Trophoblast cell (in vitro differentiated cells and primary cell): Measurements from ENCODE around the gene SPTB.

Experiments
- DNase-seq, 2 donors: peaks; one replicate each; pipeline ENCODE4 v3.0.0-alpha.2; 2016
- H2AFZ ChIP-seq: 2 replicates; pipeline ENCODE4 v1.6.1; 2013; ENCODE audit warnings: low read length, moderate library complexity, mild to moderate bottlenecking; ENCODE audit not compliant: insufficient read depth, poor library complexity
- H2AK5ac ChIP-seq: 2 replicates; pipeline ENCODE4 v1.6.1; 2013; ENCODE audit warnings: mild to moderate bottlenecking, low read length
- H2BK120ac ChIP-seq: 2 replicates; pipeline ENCODE4 v1.6.1; 2013; ENCODE audit warnings: low read length, mild to moderate bottlenecking, moderate library complexity; ENCODE audit not compliant: insufficient read depth, poor library complexity
- H2BK12ac ChIP-seq: 2 replicates; pipeline ENCODE4 v1.6.1; 2013; ENCODE audit warnings: mild to moderate bottlenecking, low read length, moderate library complexity
- H2BK5ac ChIP-seq: 2 replicates; pipeline ENCODE4 v1.6.1; 2013; ENCODE audit warnings: low read length, low read depth, moderate library complexity, mild to moderate bottlenecking; ENCODE audit not compliant: poor library complexity
- H3K14ac ChIP-seq: 2 replicates; pipeline ENCODE4 v1.6.1; 2013; ENCODE audit warnings: mild to moderate bottlenecking, low read length
- H3K18ac ChIP-seq: 2 replicates; pipeline ENCODE4 v1.6.1; 2013; ENCODE audit warnings: mild to moderate bottlenecking, low read length
- H3K23ac ChIP-seq: 2 replicates; pipeline ENCODE4 v1.6.1; 2013; ENCODE audit warnings: low read length
- H3K27ac ChIP-seq: 2 replicates; pipeline ENCODE4 v1.5.1; 2013; ENCODE audit warnings: low read depth, mild to moderate bottlenecking, inconsistent platforms, low read length, moderate library complexity
- H3K27me3 ChIP-seq: 2 replicates; pipeline ENCODE4 v1.6.1; 2013; ENCODE audit warnings: inconsistent platforms, mild to moderate bottlenecking, low read length, moderate library complexity; ENCODE audit not compliant: insufficient read depth
- H3K36me3 ChIP-seq, 2 experiments: 1 replicate in 1 of 2; 2 replicates in 1 of 2; pipeline ENCODE4 v1.6.1; 2013; ENCODE audit warnings: low read length in 2 of 2, mild to moderate bottlenecking in 2 of 2, moderate library complexity in 1 of 2; ENCODE audit not compliant: insufficient read depth in 2 of 2, control insufficient read depth in 1 of 2
- H3K4ac ChIP-seq: 2 replicates; pipeline ENCODE4 v1.6.1; 2013; ENCODE audit warnings: low read depth, mild to moderate bottlenecking, low read length, moderate library complexity
- H3K4me1 ChIP-seq, 2 experiments: 1 replicate in 1 of 2; 2 replicates in 1 of 2; pipeline ENCODE4 v1.6.1; 2013; ENCODE audit warnings: low read length in 2 of 2, mild to moderate bottlenecking in 2 of 2, moderate library complexity in 1 of 2; ENCODE audit not compliant: insufficient read depth in 2 of 2, control insufficient read depth in 1 of 2
- H3K4me2 ChIP-seq: 2 replicates; pipeline ENCODE4 v1.6.1; 2013; ENCODE audit warnings: inconsistent platforms, mild to moderate bottlenecking, low read length, moderate library complexity
- H3K4me3 ChIP-seq: 2 replicates; pipeline ENCODE4 v1.5.1; 2013; ENCODE audit warnings: mild to moderate bottlenecking, low read depth, low read length, inconsistent platforms
- H3K79me1 ChIP-seq: one replicate; pipeline ENCODE4 v1.6.1; 2013; ENCODE audit warnings: low read length
- H3K79me2 ChIP-seq: 2 replicates; pipeline ENCODE4 v1.6.1; 2013; ENCODE audit warnings: low read length, mild to moderate bottlenecking; ENCODE audit not compliant: control insufficient read depth, insufficient read depth, poor library complexity
- H3K9ac ChIP-seq: 2 replicates; pipeline ENCODE4 v1.6.1; 2013; ENCODE audit warnings: mild to moderate bottlenecking, low read length
- H3K9me3 ChIP-seq: 2 replicates; pipeline ENCODE4 v1.6.1; 2013; ENCODE audit warnings: low read depth, mild to moderate bottlenecking, control low read depth, inconsistent platforms, low read length; ENCODE audit not compliant: insufficient read depth
- H4K12ac ChIP-seq: 2 replicates; pipeline ENCODE4 v1.6.1; 2013; ENCODE audit warnings: low read depth, mild to moderate bottlenecking, low read length, moderate library complexity
- H4K8ac ChIP-seq: 2 replicates; pipeline ENCODE4 v1.6.1; 2013; ENCODE audit warnings: low read depth, mild to moderate bottlenecking, low read length, moderate library complexity
- H4K91ac ChIP-seq: one replicate; pipeline ENCODE4 v1.6.1; 2013; ENCODE audit warnings: low read depth, mild to moderate bottlenecking, low read length, moderate library complexity
- WGBS: extraction: QIAGEN DNeasy Blood & Tissue Kit; methylation state at CpG from one replicate; pipeline ENCODE4 v1.1.7; 2013; ENCODE audit warnings: missing lambda C conversion rate; ENCODE audit not compliant: insufficient read length, insufficient coverage; ENCODE audit errors: extremely low coverage; 5-methylcytosine and 5-hydroxymethylcytosine counted together

SPTB gene

DNA sequence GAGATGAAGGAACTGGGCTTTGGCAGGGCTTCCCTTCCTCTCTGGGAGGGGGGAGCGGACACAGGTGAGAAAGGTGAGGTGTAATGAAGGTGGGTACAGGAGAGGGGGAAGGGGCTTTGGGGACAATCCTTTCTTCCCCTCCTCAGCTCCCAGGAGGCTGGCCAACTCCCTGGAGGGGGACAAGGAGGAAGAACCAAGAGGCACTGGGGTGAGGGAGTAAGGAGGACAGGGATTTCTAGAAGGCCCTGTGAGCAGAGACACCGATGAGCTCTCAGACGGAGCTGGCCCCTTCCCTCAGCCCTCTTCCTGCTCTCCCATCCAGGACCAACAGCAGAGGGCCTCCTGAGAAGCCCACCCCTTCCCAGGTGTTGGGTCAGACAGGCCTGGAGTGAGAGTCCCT is 122.1 kb downstream of the SPTB start:
- H3K36me3 ChIP-seq: no peaks in the 10 kb centered on the region
- H2BK5ac ChIP-seq: peak overlapping the region; percentile 90
- H3K9me3 ChIP-seq: peaks cover 3% of the 10 kb centered on the region
- peak overlapping the region; percentile 5 for H2AFZ ChIP-seq
- H3K27ac ChIP-seq: peak overlapping the region; percentile 92
- H3K18ac ChIP-seq: peak overlapping the region; percentile 91
- H2BK120ac ChIP-seq: peak overlapping the region; percentile 93
- no peak overlapping the region for H3K9ac ChIP-seq
- H3K79me2 ChIP-seq: peaks cover 7% of the 10 kb centered on the region
- H3K4me3 ChIP-seq: no peak overlapping the region
- H3K23ac ChIP-seq: no peak overlapping the region
- no peak overlapping the region for H3K4me2 ChIP-seq
- H3K27me3 ChIP-seq: no peaks in the 10 kb centered on the region
- peak overlapping the region; percentile 43 for H3K4ac ChIP-seq
- H4K8ac ChIP-seq: peak overlapping the region; percentile 64
- no peak for DNase-seq
- H3K79me1 ChIP-seq: peaks cover 37% of the 10 kb centered on the region
- H3K4me1 ChIP-seq: peaks cover 39 to 49% of the 10 kb centered on the region in 2 experiments
- peak overlapping the region; percentile 90 for H3K14ac ChIP-seq
- peak overlapping the region; percentile 72 for H2BK12ac ChIP-seq
- peak overlapping the region; percentile 36 for H2AK5ac ChIP-seq
- WGBS: no CpG with 5 or more reads among the region's 3 CpGs
- H4K12ac ChIP-seq: peak overlapping the region; percentile 14
- H4K91ac ChIP-seq: peak overlapping the region; percentile 95

DNA sequence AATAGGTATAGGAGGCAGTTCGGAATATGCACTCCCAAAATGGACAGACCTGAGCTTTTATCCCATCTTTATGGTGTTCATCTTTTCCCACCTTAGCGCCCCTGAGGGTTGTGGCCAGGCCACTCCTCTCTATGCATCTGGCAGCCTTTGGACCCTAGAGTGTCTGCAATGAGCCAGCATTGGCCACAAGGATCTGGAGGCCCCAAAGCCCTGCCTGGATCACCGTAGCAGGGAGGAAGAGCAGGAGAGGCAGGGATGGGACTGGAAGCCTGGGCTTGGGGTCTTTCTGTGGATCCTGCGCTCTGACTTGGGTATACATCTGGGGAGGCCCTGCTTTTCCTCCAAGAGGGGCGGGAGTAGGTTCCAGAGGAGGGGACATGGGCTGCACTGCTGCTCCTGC is 123.0 kb downstream of the SPTB start:
- Histone ChIP-seq H3K14ac (peak overlapping the region; percentile 28), H4K8ac (peak overlapping the region; percentile 18), H3K4ac (no peak overlapping the region), H3K18ac (peak overlapping the region; percentile 42), H3K23ac (no peak overlapping the region), H3K4me3 (no peak overlapping the region), H3K79me2 (peaks cover 7% of the 10 kb centered on the region), H3K4me2 (no peak overlapping the region), H2BK12ac (peak overlapping the region; percentile 37), H3K9me3 (peaks cover 2% of the 10 kb centered on the region), H3K79me1 (peaks cover 30% of the 10 kb centered on the region), H2AFZ (no peak overlapping the region), H3K9ac (no peak overlapping the region), H2AK5ac (peak overlapping the region; percentile 25), H3K36me3 (no peaks in the 10 kb centered on the region), H4K12ac (no peak overlapping the region), H3K4me1 (peaks cover 31 to 41% of the 10 kb centered on the region in 2 experiments), H2BK120ac (peak overlapping the region; percentile 93), H3K27me3 (no peaks in the 10 kb centered on the region), H2BK5ac (no peak overlapping the region), H4K91ac (peak overlapping the region; percentile 95), H3K27ac (no peak overlapping the region)
- DNase-seq: no peak
- no CpG with 5 or more reads among the region's 5 CpGs for WGBS

DNA sequence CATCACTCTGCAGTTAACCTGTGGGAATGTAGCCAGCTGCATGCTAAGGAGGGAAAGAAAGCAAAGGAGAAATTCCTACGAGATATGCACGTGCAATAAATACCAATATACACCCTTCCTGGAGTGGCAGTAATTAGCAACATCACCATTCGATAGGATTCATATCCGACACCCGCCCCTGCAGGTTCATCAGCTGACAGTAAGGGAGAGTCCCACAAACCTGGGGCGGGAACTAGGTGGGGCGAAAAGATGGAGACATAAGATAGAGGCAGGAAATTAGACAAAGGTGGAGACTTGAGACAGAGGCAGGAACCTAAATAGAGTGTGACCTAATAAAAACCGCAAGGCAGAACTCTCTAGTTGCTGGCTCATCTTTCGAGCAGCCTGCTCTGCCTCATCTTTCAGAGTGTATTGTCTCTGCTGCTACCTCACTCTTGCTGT is 123.9 kb downstream of the SPTB start:
- peaks cover 30% of the 10 kb centered on the region for H3K79me1 ChIP-seq
- H3K14ac ChIP-seq: no peak overlapping the region
- H4K91ac ChIP-seq: no peak overlapping the region
- no peak overlapping the region for H2BK120ac ChIP-seq
- H3K79me2 ChIP-seq: peaks cover 7% of the 10 kb centered on the region
- H3K36me3 ChIP-seq: no peaks in the 10 kb centered on the region
- no peak overlapping the region for H3K27ac ChIP-seq
- H2AK5ac ChIP-seq: no peak overlapping the region
- no CpG with 5 or more reads among the region's 9 CpGs for WGBS
- H4K8ac ChIP-seq: no peak overlapping the region
- DNase-seq: no peak
- H3K27me3 ChIP-seq: no peaks in the 10 kb centered on the region
- no peak overlapping the region for H3K18ac ChIP-seq
- H4K12ac ChIP-seq: no peak overlapping the region
- H3K4me1 ChIP-seq: peaks cover 31 to 41% of the 10 kb centered on the region in 2 experiments
- H3K9ac ChIP-seq: no peak overlapping the region
- no peak overlapping the region for H2BK12ac ChIP-seq
- peaks cover 2% of the 10 kb centered on the region for H3K9me3 ChIP-seq
- no peak overlapping the region for H2AFZ ChIP-seq
- no peak overlapping the region for H3K23ac ChIP-seq
- H2BK5ac ChIP-seq: no peak overlapping the region
- no peak overlapping the region for H3K4me3 ChIP-seq
- H3K4ac ChIP-seq: no peak overlapping the region
- no peak overlapping the region for H3K4me2 ChIP-seq

DNA sequence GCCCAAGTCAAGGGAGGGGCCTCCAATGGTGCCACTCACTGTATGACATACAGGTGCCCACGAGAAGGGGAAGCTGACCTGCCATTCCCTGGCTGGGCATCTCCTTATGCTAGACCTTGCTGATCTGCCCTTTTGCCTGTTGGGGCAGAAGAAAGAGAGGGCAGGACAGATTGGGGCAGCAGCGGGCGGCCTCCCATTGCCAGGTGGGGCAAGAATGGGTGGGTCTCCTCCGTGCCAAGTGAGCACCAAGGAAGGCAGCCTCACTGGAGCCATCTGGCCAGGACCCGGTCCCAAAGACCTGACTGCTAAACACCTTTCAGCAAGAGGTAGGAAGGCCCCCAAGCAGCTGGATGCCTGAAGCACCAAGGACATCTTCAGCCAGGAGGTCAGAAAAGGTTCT is 125.0 kb downstream of the SPTB start:
- Histone ChIP-seq H3K27me3 (no peaks in the 10 kb centered on the region), H4K91ac (peak overlapping the region; percentile 58), H4K12ac (peak overlapping the region; percentile 50), H2BK120ac (no peak overlapping the region), H2AK5ac (no peak overlapping the region), H3K9ac (no peak overlapping the region), H2AFZ (no peak overlapping the region), H2BK5ac (no peak overlapping the region), H3K18ac (peak overlapping the region; percentile 46), H3K9me3 (peaks cover 2% of the 10 kb centered on the region), H3K14ac (no peak overlapping the region), H3K4me2 (no peak overlapping the region), H3K4me1 (peaks cover 29 to 35% of the 10 kb centered on the region in 2 experiments), H3K36me3 (peaks cover 3 to 6% of the 10 kb centered on the region in 2 experiments), H2BK12ac (peak overlapping the region; percentile 21), H4K8ac (no peak overlapping the region), H3K79me2 (peaks cover 7% of the 10 kb centered on the region), H3K27ac (no peak overlapping the region), H3K79me1 (peaks cover 26% of the 10 kb centered on the region), H3K4me3 (no peak overlapping the region), H3K23ac (no peak overlapping the region), H3K4ac (no peak overlapping the region)
- DNase-seq: no peak
- WGBS: no CpG with 5 or more reads among the region's 5 CpGs
